A549 (cell line): ENCODE results near the gene TRPC3. TPM values are rescaled to one million over a fixed set of nuclear protein-coding genes. Genes with fewer than 3 reads are reported as not detected.

Experiments
- polyA plus RNA-seq, 4 experiments: library from polyadenylated mRNA; depleted of rRNA in 3 of 4; stranded (reverse); fragments of >200 nt; fragmentation: RNase III in 1 of 4; extraction: RNeasy Plus Mini Kit Qiagen cat#74134 plus additional on column Dnase treatment in 1 of 4; gene quantifications; 2 replicates in 3 of 4; 3 replicates in 1 of 4; pipeline ENCODE4 v1.2.3, GENCODE V29; 2011 to 2017

TRPC3 gene
- polyA plus RNA-seq, 2 of the 4 experiments (the other 2 are of a cell fraction): 0.03 to 0.04 TPM

Other genes with a start within 250 kb of the TRPC3 start
- gene SMIM43, start 186.9 kb downstream of the TRPC3 start, polyA plus RNA-seq (2011; rRNA removed): 0.12 TPM in 2 replicates
- 0.38 to 0.45 TPM (median 0.41 TPM) in 3 replicates for gene SMIM43, start 186.9 kb downstream of the TRPC3 start, polyA plus RNA-seq (2017; fragmentation: RNase III; extraction: RNeasy Plus Mini Kit Qiagen cat#74134 plus additional on column Dnase treatment)
- 30.7 and 43.1 TPM in 2 replicates for gene EXOSC9, start 150.7 kb downstream of the TRPC3 start, polyA plus RNA-seq (2011; rRNA removed)
- 31.6 to 36.2 TPM (median 33.6 TPM) in 3 replicates for gene EXOSC9, start 150.7 kb downstream of the TRPC3 start, polyA plus RNA-seq (2017; fragmentation: RNase III; extraction: RNeasy Plus Mini Kit Qiagen cat#74134 plus additional on column Dnase treatment)
- 44.2 and 51.0 TPM in 2 replicates for gene CCNA2, start 128.2 kb downstream of the TRPC3 start, polyA plus RNA-seq (2011; rRNA removed)
- 33.2 to 36.8 TPM (median 34.9 TPM) in 3 replicates for gene CCNA2, start 128.2 kb downstream of the TRPC3 start, polyA plus RNA-seq (2017; fragmentation: RNase III; extraction: RNeasy Plus Mini Kit Qiagen cat#74134 plus additional on column Dnase treatment)
- gene BBS7, start 81.6 kb downstream of the TRPC3 start, polyA plus RNA-seq (2011; rRNA removed): 13.8 and 17.7 TPM in 2 replicates
- 11.1 to 12.6 TPM (median 12.5 TPM) in 3 replicates for gene BBS7, start 81.6 kb downstream of the TRPC3 start, polyA plus RNA-seq (2017; fragmentation: RNase III; extraction: RNeasy Plus Mini Kit Qiagen cat#74134 plus additional on column Dnase treatment)
- 30.4 and 35.6 TPM in 2 replicates for gene BLTP1, start 200.3 kb upstream of the TRPC3 start, polyA plus RNA-seq (2011; rRNA removed)
- gene BLTP1, start 200.3 kb upstream of the TRPC3 start, polyA plus RNA-seq (2017; fragmentation: RNase III; extraction: RNeasy Plus Mini Kit Qiagen cat#74134 plus additional on column Dnase treatment): 5.8 to 7.3 TPM (median 7.1 TPM) in 3 replicates